IMR-90 (cell line): ENCODE results near the gene NOL4L. TPM values are rescaled to one million over a fixed set of nuclear protein-coding genes. Genes with fewer than 3 reads are reported as not detected.
A peak's percentile ranks its signal among the peaks of the same experiment; 100 is the strongest.

Experiments used
- ATAC-seq: fragments of 200-7000 bp; cut with Tn5 transposase; 2 replicates; pipeline ENCODE4 v1.9.1; 2020; ENCODE audit warnings: low read depth, mild to moderate bottlenecking, moderate library complexity
- BruUV-seq: library from RNA; stranded (reverse); fragments of 400-500 nt; replicated peaks from 2 replicates; lab custom pipeline; 2021; lab: Mats Ljungman, UMichigan
- CTCF ChIA-PET: fragments of 300-600 bp; formaldehyde crosslinking; extraction: SDS; loops from one replicate; lab custom pipeline; 2021; ENCODE audit warnings: antibody characterized with exemption; lab: Yijun Ruan, JAX
- POLR2A ChIA-PET: fragments of 300-600 bp; sonication (Branson Sonifier 250); formaldehyde crosslinking; loops from one replicate; lab custom pipeline; 2022; ENCODE audit warnings: antibody characterized with exemption; ENCODE audit not compliant: unreplicated experiment; lab: Charles Lee
- DNase-seq: peaks from one replicate; pipeline ENCODE4 v3.0.0; 2013
- H2AFZ ChIP-seq: replicated peaks from 2 replicates; pipeline ENCODE3; 2013; ENCODE audit warnings: low read length, mild to moderate bottlenecking; ENCODE audit not compliant: poor library complexity
- H2AK5ac ChIP-seq: 2 replicates; pipeline ENCODE4 v1.6.1; 2013; ENCODE audit warnings: low read depth, low read length, inconsistent platforms
- H2AK9ac ChIP-seq: replicated peaks from 2 replicates; pipeline ENCODE3; 2013; ENCODE audit warnings: mild to moderate bottlenecking, low read depth, low read length, moderate library complexity; ENCODE audit not compliant: poor library complexity
- H2BK120ac ChIP-seq: 2 replicates; pipeline ENCODE4 v1.6.1; 2013; ENCODE audit warnings: low read depth, low read length, inconsistent platforms
- H2BK15ac ChIP-seq: 3 replicates; pipeline ENCODE4 v1.6.1; 2013; ENCODE audit warnings: low read depth, low read length, inconsistent platforms
- H2BK20ac ChIP-seq: 2 replicates; pipeline ENCODE4 v1.6.1; 2013; ENCODE audit warnings: low read depth, mild to moderate bottlenecking, inconsistent platforms, low read length, moderate library complexity
- H2BK5ac ChIP-seq: 2 replicates; pipeline ENCODE4 v1.6.1; 2013; ENCODE audit warnings: mild to moderate bottlenecking, low read depth, low read length, inconsistent platforms; ENCODE audit not compliant: poor library complexity, severe bottlenecking
- H3K14ac ChIP-seq: replicated peaks from 2 replicates; pipeline ENCODE4 v1.6.1; 2013; ENCODE audit warnings: low read depth, low read length, inconsistent platforms
- H3K18ac ChIP-seq: 2 replicates; pipeline ENCODE4 v1.6.1; 2013; ENCODE audit warnings: low read depth, low read length, control low read depth
- H3K23ac ChIP-seq: 2 replicates; pipeline ENCODE4 v1.6.1; 2013; ENCODE audit warnings: low read depth, low read length, inconsistent platforms
- H3K27ac ChIP-seq: 2 replicates; pipeline ENCODE4 v1.5.1; 2013; ENCODE audit warnings: mild to moderate bottlenecking, control low read depth, low read length; ENCODE audit not compliant: insufficient read depth
- H3K27me3 ChIP-seq: 2 replicates; pipeline ENCODE4 v1.6.1; 2013; ENCODE audit warnings: low read length; ENCODE audit not compliant: control insufficient read depth, insufficient read depth
- H3K36me3 ChIP-seq: 2 replicates; pipeline ENCODE4 v1.6.1; 2013; ENCODE audit warnings: low read length, mixed read lengths; ENCODE audit not compliant: control insufficient read depth, insufficient read depth
- H3K4ac ChIP-seq: 2 replicates; pipeline ENCODE4 v1.6.1; 2013; ENCODE audit warnings: low read depth, low read length, inconsistent platforms
- H3K4me1 ChIP-seq: 2 replicates; pipeline ENCODE4 v1.6.1; 2013; ENCODE audit warnings: low read length, mixed read lengths; ENCODE audit not compliant: control insufficient read depth, insufficient read depth
- H3K4me2 ChIP-seq: 2 replicates; pipeline ENCODE4 v1.6.1; 2013; ENCODE audit warnings: low read depth, mild to moderate bottlenecking, control low read depth, low read length, moderate library complexity
- H3K4me3 ChIP-seq: 2 replicates; pipeline ENCODE4 v1.5.1; 2013; ENCODE audit warnings: low read depth, mild to moderate bottlenecking, control low read depth, low read length, moderate library complexity; ENCODE audit not compliant: insufficient read depth
- H3K56ac ChIP-seq: 2 replicates; pipeline ENCODE4 v1.6.1; 2013; ENCODE audit warnings: low read length, inconsistent platforms; ENCODE audit not compliant: insufficient read depth; ENCODE audit errors: extremely low read depth
- H3K79me1 ChIP-seq, 2 experiments: 2 replicates each; pipeline ENCODE4 v1.6.1; 2013; ENCODE audit warnings: low read length in 2 of 2, inconsistent platforms in 1 of 2, low read depth in 1 of 2
- H3K9ac ChIP-seq: 2 replicates; pipeline ENCODE4 v1.6.1; 2013; ENCODE audit warnings: low read depth, low read length, control low read depth
- H3K9me1 ChIP-seq: 2 replicates; pipeline ENCODE4 v1.6.1; 2013; ENCODE audit warnings: low read length, inconsistent platforms; ENCODE audit not compliant: insufficient read depth
- H3K9me3 ChIP-seq: 2 replicates; pipeline ENCODE4 v1.6.1; 2013; ENCODE audit warnings: low read length; ENCODE audit not compliant: control insufficient read depth, insufficient read depth
- H4K20me1 ChIP-seq: 2 replicates; pipeline ENCODE4 v1.6.1; 2013; ENCODE audit warnings: low read length, inconsistent platforms; ENCODE audit not compliant: insufficient read depth
- H4K5ac ChIP-seq: 2 replicates; pipeline ENCODE4 v1.6.1; 2013; ENCODE audit warnings: mild to moderate bottlenecking, low read depth, low read length, control low read depth
- H4K8ac ChIP-seq, 2 experiments: 2 replicates each; pipeline ENCODE4 v1.6.1; 2013; ENCODE audit warnings: low read depth in 2 of 2, low read length in 2 of 2, control low read depth in 1 of 2, inconsistent platforms in 1 of 2
- H4K91ac ChIP-seq: 2 replicates; pipeline ENCODE4 v1.6.1; 2013; ENCODE audit warnings: low read depth, low read length, inconsistent platforms; ENCODE audit not compliant: insufficient read depth
- BHLHE40 ChIP-seq: fragments of 150-350 bp; IDR thresholded peaks from 2 replicates; pipeline ENCODE4 v1.6.1; 2016; ENCODE audit warnings: mild to moderate bottlenecking, low read depth, low read length
- CEBPB ChIP-seq: IDR thresholded peaks from 2 replicates; pipeline ENCODE4 v1.6.1; 2012; ENCODE audit warnings: low read depth, low read length, improper control_type of control experiment
- CHD1 ChIP-seq: IDR thresholded peaks from 2 replicates; pipeline ENCODE4 v1.6.1; 2012; ENCODE audit warnings: low read depth, low read length, improper control_type of control experiment
- FOS ChIP-seq: fragments of 150-350 bp; IDR thresholded peaks from 2 replicates; pipeline ENCODE4 v1.6.1; 2016; ENCODE audit warnings: low read depth, low read length
- MAFK ChIP-seq: IDR thresholded peaks from 2 replicates; pipeline ENCODE4 v1.6.1; 2012; ENCODE audit warnings: low read depth, low read length, improper control_type of control experiment
- MAZ ChIP-seq: IDR thresholded peaks from 2 replicates; pipeline ENCODE4 v1.6.1; 2012; ENCODE audit warnings: low read depth, mild to moderate bottlenecking, low read length, improper control_type of control experiment, moderate library complexity, borderline replicate concordance
- MXI1 ChIP-seq: IDR thresholded peaks from 2 replicates; pipeline ENCODE4 v1.6.1; 2012; ENCODE audit warnings: low read depth, mild to moderate bottlenecking, low read length, moderate library complexity, borderline replicate concordance
- NFE2L2 ChIP-seq: fragments of 150-350 bp; IDR thresholded peaks from 2 replicates; pipeline ENCODE4 v1.6.1; 2016; ENCODE audit warnings: low read depth, mild to moderate bottlenecking, low read length
- POLR2A ChIP-seq: IDR thresholded peaks from 2 replicates; pipeline ENCODE4 v1.6.1; 2012; ENCODE audit warnings: mild to moderate bottlenecking, low read depth, low read length
- RAD21 ChIP-seq: IDR thresholded peaks from 2 replicates; pipeline ENCODE4 v1.6.1; 2012; ENCODE audit warnings: low read length, improper control_type of control experiment
- RCOR1 ChIP-seq: IDR thresholded peaks from 2 replicates; pipeline ENCODE4 v1.6.1; 2012; ENCODE audit warnings: mild to moderate bottlenecking, low read length, improper control_type of control experiment; ENCODE audit not compliant: insufficient replicate concordance
- RFX5 ChIP-seq: IDR thresholded peaks from 2 replicates; pipeline ENCODE4 v1.8.0; 2012; ENCODE audit warnings: low read depth, mild to moderate bottlenecking, low read length, moderate library complexity
- WGBS, 2 experiments: methylation state at CpG; one replicate each; pipeline versions ENCODE4 v1.1.5 to v1.1.7; 2013; ENCODE audit warnings: missing lambda C conversion rate in 2 of 2; ENCODE audit not compliant: insufficient read length in 1 of 2; ENCODE audit errors: extremely low coverage in 2 of 2; 5-methylcytosine and 5-hydroxymethylcytosine counted together
- dilution Hi-C: fragments of 300-500 bp; cut with HindIII; formaldehyde crosslinking; loops from one replicate; pipeline ENCODE4 v1.14.3; 2018; ENCODE audit warnings: low sequenced_read_pairs; ENCODE audit not compliant: unreplicated experiment
- in situ Hi-C: fragments of 300-500 bp; cut with MboI; formaldehyde crosslinking; loops from 3 replicates; pipeline ENCODE4 v1.14.3; 2019; ENCODE audit warnings: low sequenced_read_pairs, inconsistent platforms, mixed read lengths
- intact Hi-C: fragments of 100-400 bp; cut with micrococcal nuclease; formaldehyde crosslinking; loops from 2 replicates; pipeline ENCODE4 v1.10.0; 2022
- polyA plus RNA-seq, 3 experiments: library from polyadenylated mRNA; depleted of rRNA; stranded (reverse); fragments of >200 nt; gene quantifications; 2 replicates each; pipeline ENCODE4 v1.2.3, GENCODE V29; 2012; ENCODE audit warnings: low replicate concordance in 1 of 3
- total RNA-seq: library from RNA; depleted of rRNA; stranded (reverse); fragments of >200 nt; gene quantifications from 2 replicates; pipeline ENCODE4 v1.2.3, GENCODE V29; 2012
- TF ChIP-seq, protein P1 (sequence below): conservative IDR thresholded peaks from 2 replicates; pipeline ENCODE4 v1.5.1; 2012; ENCODE audit warnings: mild to moderate bottlenecking, low read depth, low read length, improper control_type of control experiment
- TF ChIP-seq, protein P2 (sequence below): fragments of 150-350 bp; IDR thresholded peaks from 2 replicates; pipeline ENCODE4 v1.6.1; 2017; ENCODE audit warnings: mild to moderate bottlenecking, antibody characterized with exemption, low read length, low read depth
- TF ChIP-seq, protein P3 (sequence below): fragments of 150-350 bp; IDR thresholded peaks from 2 replicates; pipeline ENCODE4 v1.6.1; 2016; ENCODE audit warnings: low read depth, mild to moderate bottlenecking, low read length, moderate library complexity, borderline replicate concordance

Gene NOL4L
- total and polyA plus RNA-seq, 2 of the 4 experiments (the other 2 are of a cell fraction), result 4.7 to 13.3 TPM

DNA sequence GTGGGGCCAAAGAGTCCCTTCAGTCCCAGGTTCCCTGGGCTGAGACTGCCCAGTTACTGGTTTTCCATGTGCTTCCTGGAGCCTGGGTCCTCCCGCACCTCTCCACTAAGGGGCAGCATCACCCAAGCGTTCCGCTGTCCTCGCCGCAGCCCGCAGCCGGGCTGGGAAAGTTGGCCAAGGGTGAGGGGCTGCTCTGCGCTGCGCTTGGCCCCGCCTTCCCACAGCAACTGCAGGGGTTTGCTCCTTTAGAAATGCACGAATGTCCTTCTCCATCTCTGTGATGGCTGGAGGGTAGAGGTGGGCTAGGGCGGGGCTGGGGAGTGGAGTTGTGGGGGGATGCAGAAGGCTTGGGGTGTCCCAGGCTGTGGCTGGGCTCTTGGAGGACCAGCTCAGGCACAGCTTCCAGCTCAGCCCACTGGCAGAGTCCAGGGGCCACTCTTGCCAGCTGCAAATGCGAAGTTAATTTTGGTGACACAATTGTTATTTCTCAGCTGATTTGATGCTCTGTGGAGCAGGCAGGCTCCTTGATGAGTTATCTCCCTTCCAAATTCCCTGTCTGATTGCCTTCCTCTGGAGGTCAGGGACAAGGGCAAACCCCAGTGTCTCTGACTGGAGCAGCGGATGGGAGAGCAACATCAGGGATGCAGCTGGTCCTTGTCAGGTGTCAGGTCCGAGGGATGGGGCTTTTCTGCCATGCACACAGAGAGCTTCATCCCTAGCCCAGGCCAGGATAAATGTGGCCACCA, 63.2 kb downstream of the NOL4L start:
- WGBS, 2 experiments, result 0% methylated on average over 9 of the region's 15 CpGs; no CpG with 5 or more reads in 1 of the 2 experiments
- Histone ChIP-seq H2AFZ (peak overlapping the region; percentile 2), H3K9me1 (no peaks in the 10 kb centered on the region; the same call in 1 of the 2 replicates), H3K4ac (no peak overlapping the region), H4K5ac (no peak overlapping the region), H2AK9ac (no peak overlapping the region), H3K23ac (no peak overlapping the region), H2BK15ac (no peak overlapping the region), H3K36me3 (no peaks in the 10 kb centered on the region), H2BK20ac (no peak overlapping the region), H2AK5ac (no peak overlapping the region), H2BK120ac (no peak overlapping the region), H3K4me1 (peaks cover 4% of the 10 kb centered on the region; the same call in 1 of the 2 replicates), H3K9ac (no peak overlapping the region), H3K27ac (no peak overlapping the region), H3K27me3 (peaks cover 4% of the 10 kb centered on the region; the same call in 1 of the 2 replicates), H3K4me2 (no peak overlapping the region), H3K14ac (no peak overlapping the region), H3K79me1 (no peaks in the 10 kb centered on the region), H4K91ac (no peak overlapping the region), H4K20me1 (no peaks in the 10 kb centered on the region; the same call in 1 of the 2 replicates), H2BK5ac (no peak overlapping the region), H3K56ac (no peak overlapping the region), H3K4me3 (no peak overlapping the region), H4K8ac (no peak overlapping the region), H3K9me3 (no peaks in the 10 kb centered on the region), H3K18ac (no peak overlapping the region)
- no TSS peak for BruUV-seq
- dilution Hi-C loops, result no loop called here
- ChIA-PET POLR2A (no interaction called here), CTCF (interaction anchor here (0.6 to 4.9 kb wide), 5 partner anchors 106 to 256 kb away, joined by 3 to 28 read pairs (median 3); no protein-coding TSS in a partner anchor)
- in situ Hi-C loops, result no loop called here
- ATAC-seq (peak; percentile 94), DNase-seq (peak; percentile 49)
- intact Hi-C loops, result loop anchor here (1.0 to 5.0 kb wide), 2 partner anchors 131 to 255 kb away; no protein-coding TSS in a partner anchor
- TF ChIP-seq FOS (no peak), BHLHE40 (no peak), CHD1 (no peak), RCOR1 (no peak), NFE2L2 (no peak), RAD21 (peak; percentile 100), POLR2A (peak; percentile 58), CEBPB (no peak), MAZ (0 out of 2 replicates have a peak, but pooled peaks have one; percentile 30), MXI1 (no peak), RFX5 (no peak), MAFK (no peak)
- TF ChIP-seq, protein P1, sequence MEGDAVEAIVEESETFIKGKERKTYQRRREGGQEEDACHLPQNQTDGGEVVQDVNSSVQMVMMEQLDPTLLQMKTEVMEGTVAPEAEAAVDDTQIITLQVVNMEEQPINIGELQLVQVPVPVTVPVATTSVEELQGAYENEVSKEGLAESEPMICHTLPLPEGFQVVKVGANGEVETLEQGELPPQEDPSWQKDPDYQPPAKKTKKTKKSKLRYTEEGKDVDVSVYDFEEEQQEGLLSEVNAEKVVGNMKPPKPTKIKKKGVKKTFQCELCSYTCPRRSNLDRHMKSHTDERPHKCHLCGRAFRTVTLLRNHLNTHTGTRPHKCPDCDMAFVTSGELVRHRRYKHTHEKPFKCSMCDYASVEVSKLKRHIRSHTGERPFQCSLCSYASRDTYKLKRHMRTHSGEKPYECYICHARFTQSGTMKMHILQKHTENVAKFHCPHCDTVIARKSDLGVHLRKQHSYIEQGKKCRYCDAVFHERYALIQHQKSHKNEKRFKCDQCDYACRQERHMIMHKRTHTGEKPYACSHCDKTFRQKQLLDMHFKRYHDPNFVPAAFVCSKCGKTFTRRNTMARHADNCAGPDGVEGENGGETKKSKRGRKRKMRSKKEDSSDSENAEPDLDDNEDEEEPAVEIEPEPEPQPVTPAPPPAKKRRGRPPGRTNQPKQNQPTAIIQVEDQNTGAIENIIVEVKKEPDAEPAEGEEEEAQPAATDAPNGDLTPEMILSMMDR, result peak; percentile 95
- TF ChIP-seq, protein P2, sequence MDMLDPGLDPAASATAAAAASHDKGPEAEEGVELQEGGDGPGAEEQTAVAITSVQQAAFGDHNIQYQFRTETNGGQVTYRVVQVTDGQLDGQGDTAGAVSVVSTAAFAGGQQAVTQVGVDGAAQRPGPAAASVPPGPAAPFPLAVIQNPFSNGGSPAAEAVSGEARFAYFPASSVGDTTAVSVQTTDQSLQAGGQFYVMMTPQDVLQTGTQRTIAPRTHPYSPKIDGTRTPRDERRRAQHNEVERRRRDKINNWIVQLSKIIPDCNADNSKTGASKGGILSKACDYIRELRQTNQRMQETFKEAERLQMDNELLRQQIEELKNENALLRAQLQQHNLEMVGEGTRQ, result no peak
- TF ChIP-seq, protein P3, sequence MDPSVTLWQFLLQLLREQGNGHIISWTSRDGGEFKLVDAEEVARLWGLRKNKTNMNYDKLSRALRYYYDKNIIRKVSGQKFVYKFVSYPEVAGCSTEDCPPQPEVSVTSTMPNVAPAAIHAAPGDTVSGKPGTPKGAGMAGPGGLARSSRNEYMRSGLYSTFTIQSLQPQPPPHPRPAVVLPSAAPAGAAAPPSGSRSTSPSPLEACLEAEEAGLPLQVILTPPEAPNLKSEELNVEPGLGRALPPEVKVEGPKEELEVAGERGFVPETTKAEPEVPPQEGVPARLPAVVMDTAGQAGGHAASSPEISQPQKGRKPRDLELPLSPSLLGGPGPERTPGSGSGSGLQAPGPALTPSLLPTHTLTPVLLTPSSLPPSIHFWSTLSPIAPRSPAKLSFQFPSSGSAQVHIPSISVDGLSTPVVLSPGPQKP, result no peak
